AG08396 (cell line): Measurements from ENCODE around the gene RPAP2.
"Not testable (repeated sequence)": the region's sequence is repeated elsewhere in the genome, so short reads cannot be mapped to it uniquely, and the experiment has no call there.

ENCODE experiments used
- DNase-seq: peaks from one replicate; pipeline ENCODE4 v3.0.0; 2012; ENCODE audit warnings: low spot score, mixed read lengths

The RPAP2 gene

DNA sequence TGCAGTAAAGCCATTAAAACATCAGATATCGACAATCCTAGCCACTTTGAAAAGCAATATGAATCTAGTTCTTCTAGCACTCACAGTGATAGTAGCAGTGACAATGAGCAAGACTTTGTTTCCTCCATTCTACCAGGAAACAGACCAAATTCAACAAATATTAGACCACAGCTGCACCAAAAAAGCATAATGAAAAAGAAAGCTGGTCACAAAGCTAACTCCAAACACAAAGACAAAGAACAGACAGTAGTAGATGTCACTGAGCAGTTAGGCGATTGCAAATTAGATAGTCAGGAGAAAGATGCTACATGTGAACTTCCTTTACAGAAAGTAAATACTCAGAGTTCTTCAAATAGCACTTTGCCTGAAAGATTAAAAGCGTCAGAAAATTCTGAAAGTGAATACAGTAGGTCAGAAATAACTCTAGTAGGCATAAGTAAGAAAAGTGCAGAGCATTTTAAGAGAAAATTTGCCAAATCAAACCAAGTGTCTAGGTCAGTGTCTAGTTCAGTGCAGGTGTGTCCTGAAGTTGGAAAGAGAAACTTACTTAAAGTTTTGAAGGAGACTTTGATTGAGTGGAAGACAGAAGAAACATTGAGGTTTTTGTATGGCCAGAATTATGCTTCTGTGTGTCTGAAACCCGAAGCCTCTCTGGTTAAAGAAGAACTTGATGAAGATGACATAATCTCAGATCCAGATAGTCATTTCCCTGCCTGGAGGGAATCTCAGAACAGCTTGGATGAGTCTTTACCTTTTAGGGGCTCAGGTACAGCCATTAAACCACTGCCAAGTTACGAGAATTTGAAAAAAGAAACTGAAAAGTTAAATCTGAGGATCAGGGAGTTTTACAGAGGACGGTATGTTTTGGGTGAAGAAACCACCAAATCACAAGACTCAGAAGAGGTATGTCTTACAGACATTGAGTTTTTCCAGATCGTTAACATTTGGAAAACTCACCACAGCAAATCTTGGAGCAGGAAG, 24.9 kb downstream of the RPAP2 start:
- DNase-seq = no peak

DNA sequence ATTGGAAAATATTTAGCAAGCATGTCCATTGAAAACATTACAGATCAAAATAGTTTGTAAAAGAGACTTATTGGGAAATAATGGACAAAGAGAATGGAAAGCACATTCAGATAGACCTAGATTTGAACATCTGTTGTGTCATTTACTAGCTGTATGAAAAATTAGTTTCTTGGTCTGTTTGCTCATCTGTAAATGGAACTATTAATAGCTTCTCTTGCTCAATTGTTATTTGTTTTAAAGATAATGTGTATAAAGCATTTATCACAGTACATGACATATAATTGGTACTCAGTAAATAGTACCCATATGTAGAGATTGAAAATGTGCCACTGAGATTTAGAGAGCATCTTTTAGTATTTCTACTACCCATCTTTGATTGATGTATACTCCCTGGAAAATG, 25.9 kb downstream of the RPAP2 start:
- DNase-seq = no peak

DNA sequence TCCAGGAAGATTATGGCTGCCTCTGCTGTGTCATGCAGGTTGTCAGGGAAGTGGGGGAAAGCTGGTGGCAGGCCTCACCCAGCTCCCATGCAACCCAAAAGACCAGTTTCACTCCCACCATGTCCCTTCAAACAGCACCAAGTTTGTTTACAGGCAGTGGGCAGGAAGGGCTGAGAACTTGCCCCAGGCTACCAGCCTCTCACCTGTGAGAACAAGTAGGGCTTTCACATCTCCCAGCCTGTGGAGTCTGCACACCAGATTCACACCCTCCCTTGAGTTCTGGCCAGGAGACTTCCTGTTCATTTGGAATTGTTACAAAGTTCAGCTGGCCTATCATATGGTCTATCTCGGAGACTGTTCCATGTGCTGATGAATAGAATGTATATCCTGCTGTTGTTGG, 27.8 kb downstream of the RPAP2 start:
- DNase-seq = no peak

DNA sequence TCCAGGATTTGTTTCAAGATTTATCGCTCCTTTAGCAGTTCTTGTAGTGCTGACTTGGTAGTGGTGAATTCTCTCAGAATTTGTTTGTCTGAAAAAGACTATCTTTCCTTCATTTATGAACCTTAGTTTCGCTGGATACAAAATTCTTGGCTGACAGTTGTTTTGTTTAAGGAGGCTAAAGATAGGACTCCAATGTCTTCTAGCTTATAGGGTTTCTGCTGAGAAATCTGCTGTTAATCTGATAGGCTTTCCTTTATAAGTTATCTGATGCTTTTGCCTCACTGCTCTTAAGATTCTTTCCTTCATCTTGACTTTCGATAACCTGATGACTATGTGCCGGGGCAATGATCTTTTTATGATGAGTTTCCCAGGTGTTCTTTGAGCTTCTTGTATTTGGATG, 28.9 kb downstream of the RPAP2 start:
- no peak for DNase-seq

DNA sequence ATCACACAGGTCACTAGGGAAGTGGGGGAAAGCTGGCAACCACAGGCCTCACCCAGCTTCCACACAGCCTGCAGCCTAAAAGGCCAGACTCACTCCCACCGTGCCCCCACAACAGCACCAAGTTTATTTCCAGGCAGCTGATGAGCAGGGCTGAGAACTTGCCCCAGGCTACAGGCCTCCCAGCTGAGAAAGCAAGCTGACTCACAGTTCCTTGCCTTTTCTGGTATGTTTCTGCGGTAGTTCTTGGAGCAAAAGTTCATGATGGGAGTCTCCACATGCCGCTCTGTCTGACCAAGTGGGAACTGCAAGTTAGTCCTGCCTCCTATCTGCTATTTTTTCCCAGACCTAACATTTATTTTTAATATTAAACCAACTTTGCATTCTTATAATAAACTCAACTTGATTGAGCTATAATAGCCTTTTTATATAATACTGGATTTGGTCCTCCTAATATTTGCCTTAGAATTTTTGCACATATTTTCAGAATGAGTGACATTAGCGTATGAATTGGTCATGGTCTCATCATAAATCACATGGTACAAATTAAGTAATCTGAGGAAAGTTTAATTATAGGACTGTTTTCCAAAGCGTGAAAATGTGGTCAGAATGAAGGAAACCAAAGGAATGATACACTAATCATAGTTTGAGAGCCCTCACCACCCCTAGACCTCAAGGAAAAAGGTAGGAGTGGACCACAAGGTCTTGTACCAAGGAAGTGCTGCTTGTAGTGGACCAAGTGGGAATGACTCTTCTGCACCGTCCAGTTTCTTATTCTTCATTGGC, 30.7 kb downstream of the RPAP2 start:
- no peak for DNase-seq

DNA sequence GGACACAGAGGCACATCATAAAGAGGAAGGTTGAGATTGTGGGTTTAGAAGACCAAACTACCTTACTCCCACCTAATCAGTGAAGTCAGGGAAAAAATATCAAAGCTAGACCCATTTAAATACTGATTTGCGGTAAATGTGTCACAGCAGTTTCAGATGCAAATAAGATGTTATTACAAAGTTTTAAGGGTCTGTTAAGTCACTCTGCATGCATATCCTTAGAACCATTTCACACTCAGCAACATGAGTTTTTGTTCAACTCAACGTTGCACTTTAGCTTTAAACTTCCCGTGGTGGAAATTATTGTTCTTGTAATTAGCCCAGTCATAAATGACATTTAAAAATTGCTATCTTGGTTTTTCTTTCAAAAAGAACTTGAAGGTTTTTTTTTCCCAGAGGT, 34.8 kb downstream of the RPAP2 start:
- DNase-seq = no peak

DNA sequence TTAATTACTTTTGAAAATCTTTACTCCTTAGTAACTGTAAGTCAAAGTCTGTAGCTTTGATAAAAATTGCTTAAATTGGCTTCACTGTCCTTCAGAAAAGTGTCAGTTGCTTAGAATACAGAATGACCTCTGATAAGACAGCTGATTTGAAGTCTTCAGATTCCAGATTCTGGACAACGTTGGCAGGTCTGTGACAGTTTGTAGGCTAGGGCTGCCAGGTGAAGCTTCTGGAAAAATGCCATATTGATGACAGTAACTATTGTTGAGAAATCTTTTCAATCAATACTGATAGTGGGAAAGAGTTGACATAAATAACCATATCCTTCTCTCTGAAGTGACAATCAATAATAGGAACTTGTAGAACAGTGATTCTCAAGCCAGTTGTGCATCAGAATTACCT, 41.3 kb downstream of the RPAP2 start:
- no peak for DNase-seq

DNA sequence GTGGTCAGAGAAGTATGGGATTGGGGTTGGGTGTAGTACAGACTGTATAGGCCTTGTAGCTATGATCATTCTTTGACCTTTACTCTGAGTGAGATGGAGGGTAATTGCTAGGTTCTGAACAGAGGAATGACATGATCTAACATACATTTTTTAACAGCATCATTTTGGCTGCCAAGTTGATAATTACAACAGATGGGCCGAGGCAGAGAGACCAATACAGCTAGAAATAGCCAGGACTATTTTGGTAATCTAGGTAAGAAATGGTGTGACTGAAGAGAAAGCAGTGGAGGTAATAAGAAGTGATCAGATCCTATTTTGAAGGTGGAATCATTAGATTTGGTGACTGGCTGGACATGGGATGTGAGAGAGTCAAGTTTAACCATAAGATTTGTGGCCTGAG, 43.5 kb downstream of the RPAP2 start:
- DNase-seq = no peak

DNA sequence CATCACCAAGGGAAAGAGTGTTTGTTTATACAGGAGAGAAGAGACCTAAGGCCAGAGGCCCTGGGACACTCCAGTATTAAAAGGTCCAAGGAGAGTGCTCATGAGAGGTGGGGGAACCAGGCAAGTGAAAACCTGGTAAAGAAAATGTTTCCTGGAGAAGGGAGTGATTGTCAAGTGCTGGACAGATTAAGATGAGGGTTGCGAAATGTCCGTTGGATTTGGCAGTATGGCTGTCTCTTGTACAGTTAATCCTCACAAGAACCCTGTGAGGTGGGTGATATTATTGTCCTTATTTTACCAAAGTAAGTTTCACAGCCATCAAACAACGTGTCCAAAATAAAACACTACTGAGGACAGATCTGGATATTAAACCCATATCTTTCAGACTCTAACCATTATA, 44.2 kb downstream of the RPAP2 start:
- DNase-seq = no peak

DNA sequence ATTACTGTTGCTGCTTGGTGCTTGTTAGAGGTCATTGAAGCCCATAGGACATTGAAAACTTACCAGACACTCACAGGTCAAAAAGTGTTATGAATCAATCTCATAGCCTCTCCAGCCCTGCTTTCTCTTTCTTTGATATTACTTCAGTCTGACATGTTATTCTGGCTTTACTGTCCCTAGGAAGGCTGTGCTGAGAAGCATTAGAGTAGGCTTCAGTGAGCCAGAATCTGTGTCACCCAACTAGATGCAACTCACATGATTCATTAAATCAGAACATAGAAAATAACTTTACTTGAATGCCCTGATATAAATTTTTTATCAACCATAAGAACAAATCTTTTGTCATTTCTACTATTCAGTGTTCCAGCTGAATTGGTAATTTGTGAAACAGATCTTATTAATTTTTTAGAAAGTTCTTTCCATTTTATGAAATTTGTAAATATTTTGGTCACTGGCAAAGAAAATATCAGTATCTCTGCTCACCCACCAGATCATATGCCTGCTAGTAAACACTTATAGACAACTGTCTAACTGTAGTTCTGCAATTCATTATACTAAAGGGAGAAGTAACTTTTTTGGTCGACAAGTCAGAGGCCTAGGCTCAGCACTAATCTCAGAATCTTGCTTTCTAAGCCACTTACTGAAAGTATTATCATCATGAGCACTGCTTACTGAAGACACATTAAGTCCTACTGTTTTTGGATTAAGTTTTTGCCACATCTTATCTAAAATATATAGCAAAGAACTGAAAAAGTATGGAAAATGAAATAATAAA, 48.2 kb downstream of the RPAP2 start:
- no peak for DNase-seq

DNA sequence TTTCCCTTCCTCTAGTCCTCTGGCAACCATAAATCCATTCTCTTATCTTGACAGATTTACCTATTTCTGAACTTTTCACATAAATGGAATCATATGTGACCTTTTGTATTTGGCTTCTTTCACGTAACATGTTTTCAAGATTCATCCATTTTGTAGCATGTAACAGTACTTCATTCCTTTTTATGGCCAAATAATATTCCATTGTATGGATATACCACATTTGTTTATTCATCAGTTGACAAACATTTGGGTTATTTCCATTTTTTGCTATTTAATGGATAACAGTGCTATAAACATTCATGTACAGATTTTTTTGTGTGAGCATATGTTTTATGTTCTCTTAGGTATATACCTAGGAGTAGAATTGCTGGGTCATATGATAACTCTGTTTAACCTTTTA, 54.0 kb downstream of the RPAP2 start:
- DNase-seq = no peak

DNA sequence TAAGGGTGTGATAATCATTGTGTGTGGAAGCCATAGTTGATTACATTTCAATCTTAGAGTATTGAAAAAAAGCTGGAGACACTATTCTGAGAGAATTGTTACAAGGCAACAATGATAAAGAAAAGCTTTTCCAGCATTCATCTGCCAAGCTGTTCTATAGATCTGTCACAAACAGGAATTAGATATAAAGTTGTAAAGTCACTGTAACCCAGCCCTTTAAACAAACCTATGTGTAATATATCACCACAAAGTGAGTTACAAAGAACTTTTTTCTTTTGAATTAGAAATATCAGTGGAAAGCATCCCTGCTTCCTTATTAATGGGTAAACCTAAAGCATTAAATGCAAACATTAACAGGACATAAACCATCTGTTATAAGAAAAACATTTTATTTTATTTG, 55.4 kb downstream of the RPAP2 start:
- no peak for DNase-seq

DNA sequence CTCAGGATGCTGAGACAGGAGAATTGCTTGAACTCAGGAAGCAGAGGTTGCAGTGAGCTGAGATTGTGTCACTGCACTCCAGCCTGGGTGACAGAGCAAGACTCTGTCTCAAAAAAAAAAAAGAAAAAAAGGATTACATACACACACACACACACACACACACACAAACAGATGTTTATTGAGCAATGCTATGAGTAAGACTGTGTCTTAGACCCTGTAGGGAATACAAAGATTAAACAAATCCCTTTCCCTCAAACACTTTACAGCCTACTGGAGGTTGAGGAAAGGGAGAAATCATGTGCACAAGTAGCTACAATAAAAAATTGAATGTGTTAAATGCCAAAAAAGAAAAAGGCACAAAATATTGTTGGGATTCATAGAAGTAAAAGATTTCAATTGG, 58.1 kb downstream of the RPAP2 start:
- peak; percentile 30 for DNase-seq

DNA sequence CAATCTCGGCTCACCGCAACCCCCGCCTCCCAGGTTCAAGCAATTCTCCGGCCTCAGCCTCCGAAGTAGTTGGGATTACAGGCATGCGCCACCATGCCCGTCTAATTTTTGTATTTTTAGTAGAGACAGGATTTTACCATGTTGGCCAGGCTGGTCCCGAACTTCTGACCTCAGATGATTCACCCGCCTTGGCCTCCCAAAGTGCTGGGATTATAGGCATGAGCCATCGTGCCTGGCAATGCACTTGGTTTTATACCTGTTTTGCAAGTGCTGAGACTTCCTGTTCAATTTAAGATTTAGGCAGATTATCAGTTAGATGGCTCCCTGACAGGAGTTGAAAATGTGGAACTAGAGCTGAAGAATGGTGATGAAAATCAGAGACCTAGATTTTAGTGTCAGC, 60.5 kb downstream of the RPAP2 start:
- DNase-seq = not testable (repeated sequence)

DNA sequence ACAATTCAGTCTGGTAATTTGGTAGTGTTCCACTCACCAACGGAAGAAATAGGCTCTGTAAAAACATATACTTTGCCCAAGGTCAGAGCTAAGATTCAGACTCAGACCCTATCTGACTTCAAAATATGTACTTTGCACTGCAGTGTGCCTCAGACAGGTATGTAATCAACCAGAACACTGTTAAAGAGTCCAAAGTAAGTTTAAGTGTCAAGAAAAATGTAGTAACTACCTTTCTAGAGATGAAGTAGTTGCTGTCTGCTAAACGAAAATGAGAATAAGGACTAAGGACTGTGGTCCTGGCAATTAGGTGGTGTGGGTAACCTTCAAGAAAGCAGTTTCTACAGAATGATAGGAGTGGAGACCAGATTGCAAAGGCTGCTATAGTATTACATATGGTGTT, 61.1 kb downstream of the RPAP2 start:
- no peak for DNase-seq

DNA sequence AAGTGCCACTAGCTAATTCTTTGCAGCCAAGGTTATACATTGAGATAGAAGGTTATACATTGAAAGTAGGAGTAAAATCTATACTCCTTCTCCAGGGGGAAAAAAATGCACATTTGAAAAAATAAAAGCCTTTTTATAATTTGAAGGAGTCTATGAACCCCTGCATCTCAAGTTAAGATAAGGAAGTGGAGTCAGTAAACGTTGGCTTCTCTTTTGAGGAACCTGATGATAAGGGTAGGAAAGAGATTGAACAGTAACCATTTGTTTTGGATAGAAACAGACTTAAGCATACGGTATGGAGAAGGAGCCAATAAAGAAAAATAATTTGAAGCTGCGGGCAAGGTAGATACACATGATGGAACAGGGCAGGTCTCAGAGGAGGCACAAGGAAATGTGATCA, 64.1 kb downstream of the RPAP2 start:
- DNase-seq = no peak

DNA sequence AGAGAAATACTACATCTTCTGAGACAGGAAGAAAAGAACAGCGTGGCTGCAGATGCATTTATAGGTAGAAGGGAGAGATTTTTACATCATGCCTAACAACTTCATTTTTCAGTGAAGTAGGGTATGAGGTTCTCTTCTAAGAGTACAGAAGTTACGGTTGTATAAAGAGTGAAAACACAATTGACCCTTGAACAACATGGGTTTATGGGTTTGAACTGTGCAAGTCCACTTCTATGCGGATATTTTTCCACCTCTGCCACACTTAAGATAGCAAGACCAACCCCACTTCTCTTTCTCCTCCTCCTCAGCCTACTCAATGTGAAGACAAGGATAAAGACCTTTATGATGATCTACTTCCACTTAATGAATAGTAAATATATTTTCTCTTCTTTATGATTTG, 64.5 kb downstream of the RPAP2 start:
- no peak for DNase-seq

DNA sequence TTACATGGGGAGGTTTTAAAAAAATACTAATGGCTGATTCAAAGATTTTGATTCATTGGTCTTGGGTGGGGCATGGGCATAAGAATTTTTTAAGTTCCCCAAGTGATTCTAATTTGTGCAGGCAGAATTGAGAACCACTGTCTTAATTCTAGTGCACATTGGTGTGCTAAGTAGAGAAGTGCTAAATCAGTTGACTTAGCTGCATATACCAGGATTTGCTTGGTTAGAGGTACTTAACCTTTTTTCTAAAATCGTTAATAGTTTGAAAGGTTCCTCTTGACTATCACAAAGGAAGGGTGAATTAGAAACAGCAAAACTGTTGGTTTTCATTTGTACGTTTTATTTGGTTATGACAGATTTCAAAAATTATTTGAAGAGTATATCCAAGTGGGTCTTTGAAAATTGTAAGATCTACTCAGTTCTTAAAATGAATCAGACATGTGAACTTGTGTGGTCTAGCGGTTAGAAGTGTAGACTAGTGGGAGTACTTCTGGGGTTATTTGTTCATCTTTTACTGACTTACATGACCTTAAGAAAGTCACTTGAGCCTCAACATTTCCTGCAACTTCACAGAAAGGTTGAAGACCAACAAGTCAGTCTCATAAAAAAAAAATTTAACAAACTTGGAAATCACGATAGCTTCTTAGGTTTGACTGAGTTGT, 66.7 kb downstream of the RPAP2 start:
- DNase-seq = no peak

DNA sequence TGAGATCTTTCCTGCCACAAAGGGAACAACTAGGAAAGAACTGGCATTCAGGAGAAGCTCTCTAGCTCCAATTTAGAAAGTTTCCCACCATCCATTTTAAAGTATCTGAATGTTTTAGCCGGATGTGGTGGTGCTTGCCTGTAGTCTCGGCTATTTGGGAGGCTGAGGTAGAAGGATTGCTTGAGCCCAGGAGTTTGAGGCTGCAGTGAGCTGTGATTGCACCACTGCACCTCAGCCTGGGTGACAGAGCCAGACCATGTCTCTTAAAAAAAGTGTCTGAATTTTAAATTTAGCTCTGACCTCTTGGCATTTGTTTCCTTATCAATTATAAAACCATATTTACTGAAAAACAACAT, 67.2 kb downstream of the RPAP2 start:
- DNase-seq = no peak

DNA sequence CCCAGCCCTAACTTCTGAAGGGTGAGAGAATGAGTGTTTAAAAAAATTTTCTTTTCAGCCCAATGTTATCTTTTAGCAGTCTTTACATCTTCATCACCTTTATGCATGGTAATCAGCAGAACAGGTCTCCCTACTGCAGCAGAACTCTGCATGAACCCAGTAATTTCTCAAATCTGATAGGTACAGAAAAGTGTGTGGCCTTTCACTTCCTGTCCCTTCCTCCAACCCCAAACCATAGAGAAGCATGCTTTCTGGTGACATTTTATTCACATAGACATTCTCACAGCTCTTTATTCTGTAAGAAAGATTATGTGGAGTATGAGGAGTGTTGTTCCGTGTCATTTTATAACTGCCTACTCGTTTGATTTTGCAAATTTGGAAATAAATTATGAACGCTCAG, 68.6 kb downstream of the RPAP2 start:
- DNase-seq = no peak

DNA sequence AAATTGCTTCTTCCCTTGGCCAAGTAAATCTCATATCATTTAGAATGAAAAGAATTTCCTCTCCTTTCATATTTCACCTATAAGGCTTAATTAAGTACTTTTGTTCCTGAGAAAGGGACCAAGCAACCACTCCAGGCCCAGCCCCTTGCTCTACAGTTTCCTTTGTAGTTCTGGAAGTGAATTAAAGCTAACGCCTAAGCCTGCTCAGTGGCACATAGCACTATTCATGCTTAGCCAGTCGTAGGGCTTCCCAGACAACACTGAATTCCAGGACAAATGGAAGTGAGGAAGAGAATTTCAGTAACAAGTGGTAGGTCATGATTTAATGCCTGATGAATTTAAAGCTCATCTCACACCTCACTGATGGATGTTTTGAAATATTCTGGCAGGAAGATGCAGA, 73.3 kb downstream of the RPAP2 start:
- DNase-seq = no peak

DNA sequence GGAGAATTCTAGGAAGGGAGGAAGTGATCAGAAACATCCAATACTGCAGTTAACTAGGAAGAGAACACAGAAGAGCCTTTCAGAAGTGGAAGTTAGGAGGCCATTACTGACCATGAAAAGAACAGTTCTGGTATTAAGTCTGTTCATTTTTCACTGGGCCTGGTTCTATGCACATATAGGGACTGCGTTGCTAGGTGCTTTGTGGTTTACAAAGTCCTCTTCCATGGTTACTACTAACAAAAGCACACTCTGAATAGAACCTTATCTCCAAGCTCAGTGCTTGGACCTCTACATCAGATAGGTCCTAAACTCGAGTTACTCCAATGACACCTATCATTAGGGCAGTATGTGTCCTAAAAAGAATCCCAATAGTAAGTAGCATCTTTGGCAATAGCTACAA, 75.4 kb downstream of the RPAP2 start:
- no peak for DNase-seq
